ENCODE measurements around the gene TENM3.

The TENM3 gene

DNA sequence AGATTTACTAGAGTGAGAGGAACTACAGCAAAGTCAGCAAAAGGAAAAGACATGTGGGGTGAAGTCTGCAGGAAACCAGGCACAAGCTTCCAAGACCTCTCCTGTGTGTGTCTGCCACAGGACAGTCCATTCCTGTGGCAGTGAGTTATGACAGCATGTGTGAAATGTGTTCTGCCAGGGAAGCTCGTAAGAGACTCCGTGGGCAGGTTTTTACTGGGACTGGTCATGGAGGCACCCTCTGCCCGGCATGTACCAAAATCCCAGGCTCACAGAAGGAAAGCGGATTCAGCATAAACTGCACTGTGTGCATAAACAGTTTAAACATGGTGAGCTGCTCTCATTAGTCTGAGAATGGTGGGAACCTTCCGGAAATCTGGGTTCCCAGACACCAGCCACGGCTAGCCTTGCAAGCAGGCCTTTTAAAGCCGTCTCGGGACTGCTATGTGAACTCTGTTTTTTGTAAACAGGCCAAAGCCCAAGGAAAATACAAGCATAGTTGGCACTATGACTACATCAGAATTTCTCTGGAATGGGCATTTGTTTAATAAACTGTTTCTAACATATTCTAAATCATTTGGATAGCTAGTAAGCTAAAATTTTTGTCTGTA is 288.5 kb downstream of the TENM3 start:
- DNase-seq = no peak

- DNase-seq = no peak
These were observed 289.2 kb downstream of the TENM3 start for GRCh38 chr4:182532441-182532840.

DNA sequence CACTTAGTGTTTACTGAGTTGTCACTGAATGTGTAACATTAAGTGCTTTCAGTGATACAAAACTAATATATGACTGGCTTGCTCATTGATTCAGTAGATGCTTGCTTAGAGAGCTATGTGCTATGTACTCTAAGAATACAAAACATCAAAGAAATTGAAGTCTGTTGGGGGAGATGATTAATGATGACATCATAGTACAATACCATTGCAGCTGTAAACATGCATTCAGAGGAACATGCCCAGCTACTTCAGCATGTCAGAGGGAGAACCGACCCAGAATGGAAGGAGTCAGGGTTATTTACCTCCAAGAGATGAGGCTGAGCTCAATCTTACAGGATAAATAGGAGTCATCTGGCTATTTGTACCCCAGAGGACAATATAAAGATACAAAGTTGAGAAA is 290.8 kb downstream of the TENM3 start:
- no peak for DNase-seq

- no peak for DNase-seq
These were observed 293.1 kb downstream of the TENM3 start for GRCh38 chr4:182536221-182536811.

DNA sequence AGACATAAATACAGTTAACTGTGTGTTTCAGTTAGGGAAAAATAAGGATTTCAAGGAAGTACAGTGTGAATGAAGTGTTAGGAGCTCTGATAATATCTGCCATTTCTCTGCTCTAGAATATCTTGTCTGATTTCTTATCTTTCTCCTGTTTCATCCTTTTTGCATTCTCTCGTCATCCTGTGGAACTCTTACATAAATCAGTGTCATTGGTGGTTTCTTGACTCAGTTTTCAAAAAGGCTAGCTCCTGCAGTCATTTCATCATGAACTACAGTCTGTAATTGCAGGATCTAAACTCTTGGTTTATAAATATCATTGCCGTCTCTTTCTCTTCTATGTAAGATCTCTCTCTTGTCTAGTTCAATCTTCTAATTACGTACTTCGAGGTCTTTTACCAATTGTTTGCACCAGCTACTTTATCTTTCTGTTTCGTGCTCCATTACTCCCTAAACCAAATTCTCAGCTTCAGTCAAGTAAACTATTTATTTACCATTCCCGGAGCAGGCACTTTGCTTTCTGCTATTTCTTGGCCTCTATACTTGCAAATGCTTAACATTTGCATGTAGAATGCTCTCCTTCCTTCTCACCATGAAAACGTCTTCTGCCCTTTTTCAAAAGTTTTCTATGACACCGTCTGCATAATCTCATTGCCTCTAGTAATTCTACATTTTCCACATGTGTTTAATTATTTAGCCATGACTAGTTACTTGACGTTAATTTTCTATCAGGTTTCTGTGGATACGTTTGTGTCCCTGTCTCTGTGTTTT is 294.0 kb downstream of the TENM3 start:
- no peak for DNase-seq

- no peak for DNase-seq
These were observed 294.8 kb downstream of the TENM3 start for GRCh38 chr4:182538031-182538430.

- no peak for DNase-seq
These were observed 297.3 kb downstream of the TENM3 start for GRCh38 chr4:182540496-182540895.

DNA sequence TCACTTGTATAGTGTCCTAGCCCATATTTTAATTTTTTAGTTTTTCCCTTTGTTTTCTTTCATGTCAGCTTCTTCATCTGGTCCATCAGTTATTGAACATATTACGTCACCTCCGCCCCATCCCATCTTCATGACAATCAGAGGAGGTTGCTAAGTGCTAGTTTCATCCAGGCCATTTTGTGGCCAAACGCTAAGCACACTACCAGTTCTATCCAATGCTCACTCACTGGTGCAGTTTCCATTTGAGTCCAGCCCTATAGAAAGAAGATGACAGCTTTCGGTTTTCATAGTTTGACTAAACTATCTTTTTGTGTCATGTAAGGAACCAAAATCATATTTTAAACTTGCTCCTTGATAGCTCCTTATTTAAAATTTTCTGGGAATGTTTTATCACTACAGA is 304.2 kb downstream of the TENM3 start:
- DNase-seq = no peak

DNA sequence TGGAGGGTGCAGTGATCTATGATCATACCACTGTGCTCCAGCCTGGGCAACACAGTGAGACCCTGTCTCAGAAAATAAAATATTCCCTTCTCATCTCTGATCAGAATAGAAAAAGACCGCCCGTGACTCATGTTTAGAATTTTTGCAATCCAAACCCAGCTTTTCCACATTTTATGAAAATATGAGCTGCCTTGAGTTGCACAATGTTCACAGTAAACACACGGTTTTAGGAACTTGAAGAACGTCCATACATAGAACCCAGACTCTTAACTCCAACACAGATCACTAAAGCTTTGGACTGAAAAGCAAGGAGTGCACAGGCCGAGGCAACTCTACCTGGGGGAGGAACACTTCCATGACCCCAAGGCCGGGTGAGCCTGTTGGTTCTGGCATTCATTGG is 305.0 kb downstream of the TENM3 start:
- DNase-seq = no peak

- DNase-seq = no peak
These were observed 306.2 kb downstream of the TENM3 start for GRCh38 chr4:182549356-182549755.

DNA sequence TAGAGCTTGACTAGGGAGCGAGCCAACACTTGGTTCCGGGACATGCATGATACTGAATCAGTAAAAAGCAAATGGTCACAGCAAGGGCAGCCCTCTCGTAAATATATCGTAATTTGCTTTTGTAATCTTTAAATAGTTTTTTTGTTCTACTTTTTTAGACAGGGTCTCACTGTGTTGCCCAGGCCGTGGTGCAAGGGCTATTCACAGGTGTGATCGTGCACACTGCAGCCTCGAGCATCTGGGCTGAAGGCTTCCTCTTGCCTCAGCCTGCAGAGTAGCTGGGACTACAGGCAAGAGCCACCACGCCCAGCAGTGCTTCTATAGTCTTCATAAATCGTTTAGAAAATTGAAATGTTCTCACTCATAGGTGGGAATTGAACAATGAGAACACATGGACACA is 309.7 kb downstream of the TENM3 start:
- DNase-seq = no peak

DNA sequence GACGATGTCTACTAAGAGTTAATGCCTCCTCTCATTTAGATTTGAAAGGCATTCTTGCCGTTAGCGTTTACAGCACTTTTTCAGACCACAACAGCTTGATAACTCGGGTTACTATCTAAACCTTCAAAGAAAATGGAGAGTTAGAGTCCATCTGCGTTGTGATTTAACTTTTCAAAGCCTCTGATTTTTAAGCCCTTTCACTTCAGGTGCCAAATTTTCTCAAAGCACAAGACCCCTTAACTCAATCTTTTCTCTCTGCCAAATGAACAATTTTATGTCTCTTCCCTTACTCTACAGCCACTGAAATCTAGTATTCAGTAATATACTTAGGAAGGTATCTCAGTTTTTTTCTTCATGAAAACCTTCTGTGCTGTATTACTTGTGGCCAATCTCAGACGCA is 310.5 kb downstream of the TENM3 start:
- DNase-seq = no peak

- DNase-seq = no peak
These were observed 311.5 kb downstream of the TENM3 start for GRCh38 chr4:182554736-182555135.

GRCh38 chr4:182555997-182556418 is 312.8 kb downstream of the TENM3 start:
- DNase-seq = peak; percentile 11

DNA sequence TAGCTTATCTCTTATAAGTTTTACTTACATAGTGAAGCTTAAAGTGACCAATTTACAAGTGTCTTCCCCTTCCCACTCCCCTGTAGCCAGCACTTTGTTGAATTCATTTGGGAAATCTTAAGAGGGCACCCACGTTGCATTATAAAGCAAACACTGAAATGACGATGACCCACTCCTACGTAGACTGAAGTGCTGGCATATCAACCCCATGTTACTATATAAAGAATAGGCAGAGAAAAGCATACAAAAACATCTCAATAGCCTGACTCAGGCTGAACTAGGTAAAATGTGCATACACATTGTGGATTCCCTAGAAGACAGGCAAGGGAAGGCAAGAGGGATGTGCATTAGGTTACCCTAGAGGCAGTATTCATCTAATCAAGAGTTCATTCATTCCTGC is 313.4 kb downstream of the TENM3 start:
- no peak for DNase-seq

GRCh38 chr4:182560358-182560757 is 317.2 kb downstream of the TENM3 start:
- peak; percentile 62 for DNase-seq

DNA sequence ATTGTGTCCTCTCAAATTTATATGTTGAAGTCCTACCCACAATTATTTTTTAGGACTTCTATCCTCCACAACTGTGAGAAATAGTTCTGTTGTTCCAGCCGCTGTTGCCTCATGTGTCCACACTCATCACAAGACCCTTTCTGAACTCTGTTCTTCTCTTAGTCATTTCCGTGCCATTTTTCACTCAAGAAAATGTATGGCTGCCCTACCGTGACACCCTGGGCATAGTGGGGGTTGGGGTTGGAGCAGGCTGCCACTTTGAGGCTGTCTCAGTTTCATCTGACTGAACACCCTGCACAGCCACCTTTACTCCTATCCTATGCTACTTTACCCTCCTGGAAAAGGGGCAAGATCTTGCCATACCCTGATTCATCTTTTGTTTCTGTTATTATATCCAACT is 319.1 kb downstream of the TENM3 start:
- no peak for DNase-seq

GRCh38 chr4:182564724-182565369 is 321.6 kb downstream of the TENM3 start:
- DNase-seq = no peak

GRCh38 chr4:182567119-182567518 is 323.9 kb downstream of the TENM3 start:
- DNase-seq = no peak

DNA sequence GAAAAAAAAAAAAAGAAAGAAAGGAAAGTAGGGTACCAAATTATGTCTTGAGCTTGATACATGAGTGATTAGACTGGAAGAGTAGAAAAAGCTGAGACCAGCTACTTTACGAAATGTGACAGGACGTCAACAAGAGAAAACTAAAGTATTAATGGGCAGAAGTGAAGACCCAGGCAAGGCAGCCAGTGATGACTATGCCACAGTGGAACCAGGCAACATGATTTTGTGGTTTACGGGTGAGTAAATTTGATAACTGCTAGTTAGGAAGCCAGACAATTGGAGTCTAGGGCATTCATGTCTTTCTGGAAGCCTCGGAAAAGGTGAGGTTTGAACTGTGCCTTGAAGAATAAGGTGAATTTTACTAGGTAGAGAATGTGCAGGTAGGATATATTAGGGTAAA is 326.4 kb downstream of the TENM3 start:
- no peak for DNase-seq

DNA sequence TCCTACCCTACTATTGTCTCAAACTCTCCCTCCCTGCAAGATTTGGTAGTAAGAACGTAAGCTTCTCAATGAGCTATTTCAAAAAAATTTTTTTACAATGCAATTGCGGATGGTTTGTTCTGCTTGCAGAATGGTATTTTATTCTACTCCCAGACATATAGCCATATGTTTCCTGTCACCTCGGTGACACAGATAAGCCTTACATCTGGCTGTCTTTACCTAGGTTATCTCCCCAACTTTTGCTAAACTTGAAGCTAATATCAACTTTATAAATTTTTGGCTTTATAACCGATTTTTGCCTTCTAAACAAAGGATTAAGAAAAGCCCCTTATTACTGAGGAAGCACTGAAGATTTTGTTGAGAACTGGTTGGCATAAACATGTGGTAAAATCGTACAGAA is 331.5 kb downstream of the TENM3 start:
- no peak for DNase-seq

GRCh38 chr4:182575225-182575624 is 332.0 kb downstream of the TENM3 start:
- DNase-seq = no peak

- DNase-seq = no peak
These were observed 333.5 kb downstream of the TENM3 start for GRCh38 chr4:182576601-182577289.

Measured in NCI-H2171 (cell line).